Glutamatergic neuron (in vitro differentiated cells): ENCODE results near the gene CELF1. TPM values are rescaled to one million over a fixed set of nuclear protein-coding genes. Genes with fewer than 3 reads are reported as not detected.

Experiments used
- DNase-seq: peaks from one replicate; pipeline ENCODE4 v3.0.0; 2022
- H3K27ac Mint-ChIP-seq: one replicate; pipeline ENCODE4 v1.8.0; 2020; ENCODE audit warnings: mild to moderate bottlenecking, mixed read lengths, inconsistent platforms; ENCODE audit not compliant: unreplicated experiment
- H3K27me3 Mint-ChIP-seq: one replicate; pipeline ENCODE4 v1.8.0; 2020; ENCODE audit warnings: mild to moderate bottlenecking, moderate library complexity, mixed read lengths, inconsistent platforms; ENCODE audit not compliant: unreplicated experiment
- H3K36me3 Mint-ChIP-seq: one replicate; pipeline ENCODE4 v1.8.0; 2020; ENCODE audit warnings: mild to moderate bottlenecking, mixed read lengths, inconsistent platforms; ENCODE audit not compliant: unreplicated experiment
- H3K4me1 Mint-ChIP-seq: one replicate; pipeline ENCODE4 v1.8.0; 2020; ENCODE audit warnings: mild to moderate bottlenecking, low read depth, mixed read lengths, inconsistent platforms; ENCODE audit not compliant: unreplicated experiment
- H3K4me3 Mint-ChIP-seq: one replicate; pipeline ENCODE4 v1.8.0; 2020; ENCODE audit warnings: mild to moderate bottlenecking, mixed read lengths, inconsistent platforms; ENCODE audit not compliant: unreplicated experiment
- H3K9me3 Mint-ChIP-seq: one replicate; pipeline ENCODE4 v1.8.0; 2020; ENCODE audit warnings: mild to moderate bottlenecking, moderate library complexity, mixed read lengths, inconsistent platforms; ENCODE audit not compliant: unreplicated experiment
- CTCF ChIP-seq: fragments of 200-600 bp; sonication (generic); IDR thresholded peaks from one replicate; pipeline ENCODE4 v1.5.0; 2021; ENCODE audit not compliant: partially characterized antibody, unreplicated experiment
- total RNA-seq: library from RNA; stranded (reverse); fragmentation: NEBNext Ultra II Directional; extraction: Animal tissue kit (Norgen Biotek cat#: 25700); gene quantifications from one replicate; pipeline ENCODE4 v1.2.1, GENCODE V29; 2021; ENCODE audit not compliant: unreplicated experiment

Gene CELF1
- total RNA-seq, 1 donor from 2014 or later = 261 TPM

GRCh38 chr11:47442514-47442913, 110.4 kb downstream of the CELF1 start:
- Mint-ChIP-seq H3K27ac (no peak overlapping the region), H3K36me3 (peaks cover 4% of the 10 kb centered on the region), H3K4me1 (no peaks in the 10 kb centered on the region), H3K27me3 (peaks cover 2% of the 10 kb centered on the region), H3K9me3 (peaks cover 4% of the 10 kb centered on the region), H3K4me3 (no peak overlapping the region)
- no peak for TF ChIP-seq CTCF
- no peak for DNase-seq

GRCh38 chr11:47441421-47441820, 111.5 kb downstream of the CELF1 start:
- H3K27ac Mint-ChIP-seq = no peak overlapping the region
- DNase-seq = no peak
- no peaks in the 10 kb centered on the region for H3K36me3 Mint-ChIP-seq
- TF ChIP-seq CTCF = no peak
- H3K4me1 Mint-ChIP-seq = no peaks in the 10 kb centered on the region
- peaks cover 2% of the 10 kb centered on the region for H3K27me3 Mint-ChIP-seq
- H3K9me3 Mint-ChIP-seq = peaks cover 2% of the 10 kb centered on the region
- no peak overlapping the region for H3K4me3 Mint-ChIP-seq

DNA sequence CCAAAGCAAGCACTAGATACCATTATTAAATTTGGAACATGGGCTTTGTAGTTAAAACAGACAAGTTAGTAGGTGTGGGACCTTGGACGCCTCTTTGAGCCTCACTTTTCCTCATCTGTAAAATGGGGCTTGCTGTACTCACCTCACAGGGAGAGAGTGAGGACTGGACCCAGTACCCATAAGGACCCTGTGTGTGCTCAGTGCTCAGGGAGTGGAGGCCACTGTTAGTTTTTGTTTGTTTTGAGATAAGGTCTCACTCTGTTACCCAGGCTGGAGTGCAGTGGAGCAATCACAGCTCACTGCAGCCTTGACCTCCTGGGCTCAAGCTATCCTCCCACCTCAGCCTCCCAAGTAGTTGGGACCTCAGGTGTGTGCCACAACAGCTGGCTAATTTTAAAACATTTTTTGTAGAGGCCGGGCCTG, 112.9 kb downstream of the CELF1 start:
- peaks cover 4% of the 10 kb centered on the region for H3K27me3 Mint-ChIP-seq
- no peak overlapping the region for H3K4me3 Mint-ChIP-seq
- H3K4me1 Mint-ChIP-seq = no peaks in the 10 kb centered on the region
- no peak for TF ChIP-seq CTCF
- peaks cover 4% of the 10 kb centered on the region for H3K9me3 Mint-ChIP-seq
- DNase-seq = no peak
- H3K36me3 Mint-ChIP-seq = no peaks in the 10 kb centered on the region
- H3K27ac Mint-ChIP-seq = no peak overlapping the region

- Mint-ChIP-seq H3K27me3 (peaks cover 4% of the 10 kb centered on the region), H3K4me1 (no peaks in the 10 kb centered on the region), H3K36me3 (no peaks in the 10 kb centered on the region), H3K4me3 (no peak overlapping the region), H3K27ac (no peak overlapping the region), H3K9me3 (peaks cover 4% of the 10 kb centered on the region)
- no peak for DNase-seq
- no peak for TF ChIP-seq CTCF
These were observed 114.2 kb downstream of the CELF1 start for GRCh38 chr11:47438721-47439120.

- Mint-ChIP-seq H3K27ac (no peak overlapping the region), H3K9me3 (peaks cover 2% of the 10 kb centered on the region), H3K36me3 (no peaks in the 10 kb centered on the region), H3K4me3 (no peak overlapping the region), H3K4me1 (no peaks in the 10 kb centered on the region), H3K27me3 (peaks cover 4% of the 10 kb centered on the region)
- no peak for DNase-seq
- TF ChIP-seq CTCF = no peak
These were observed 115.0 kb downstream of the CELF1 start for GRCh38 chr11:47437746-47438418.
